Stomach (tissue), 4 donors: ENCODE results near the gene ST7L.

Source experiments
- CTCF ChIP-seq, 7 experiments: fragments of 450-650 bp in 4 of 7; fragments of 200-600 bp in 3 of 7; sonication (generic) in 3 of 7; IDR thresholded peaks; one replicate each; pipeline ENCODE4 v1.5.1; 2016 to 2019; ENCODE audit warnings: antibody characterized with exemption in 7 of 7, control low read depth in 2 of 7, mild to moderate bottlenecking in 1 of 7
- EP300 ChIP-seq: sonication (generic); formaldehyde crosslinking; IDR thresholded peaks from one replicate; pipeline ENCODE4 v1.6.1; 2017; ENCODE audit warnings: antibody characterized with exemption
- POLR2A ChIP-seq, 4 donors: fragments of 450-650 bp; IDR thresholded peaks; one replicate each; pipeline ENCODE4 v1.6.1; 2016; ENCODE audit warnings: antibody characterized with exemption in 4 of 4, control low read depth in 2 of 4, mild to moderate bottlenecking in 1 of 4, moderate library complexity in 1 of 4
- POLR2AphosphoS5 ChIP-seq, 3 donors: sonication (generic); formaldehyde crosslinking; IDR thresholded peaks; one replicate each; pipeline ENCODE4 v1.6.1; 2016; ENCODE audit warnings: antibody characterized with exemption in 3 of 3

GRCh38 chr1:112541299-112541698 lies 77.6 kb downstream of the ST7L start:
- TF ChIP-seq CTCF (IDR thresholded peaks at IDR 0.05): no peak
- TF ChIP-seq POLR2A (IDR thresholded peaks at IDR 0.05): no peak
- TF ChIP-seq POLR2AphosphoS5 (IDR thresholded peaks at IDR 0.05): no peak
- TF ChIP-seq EP300: no peak
